SIG-M5 (cell line): ENCODE data around the gene FNDC8.
"Not testable (repeated sequence)": the region's sequence is repeated elsewhere in the genome, so short reads cannot be mapped to it uniquely, and the experiment has no call there.

Experiments used
- DNase-seq: peaks from one replicate; lab custom pipeline; 2025; lab: John Stamatoyannopoulos, UW

The FNDC8 gene

DNA sequence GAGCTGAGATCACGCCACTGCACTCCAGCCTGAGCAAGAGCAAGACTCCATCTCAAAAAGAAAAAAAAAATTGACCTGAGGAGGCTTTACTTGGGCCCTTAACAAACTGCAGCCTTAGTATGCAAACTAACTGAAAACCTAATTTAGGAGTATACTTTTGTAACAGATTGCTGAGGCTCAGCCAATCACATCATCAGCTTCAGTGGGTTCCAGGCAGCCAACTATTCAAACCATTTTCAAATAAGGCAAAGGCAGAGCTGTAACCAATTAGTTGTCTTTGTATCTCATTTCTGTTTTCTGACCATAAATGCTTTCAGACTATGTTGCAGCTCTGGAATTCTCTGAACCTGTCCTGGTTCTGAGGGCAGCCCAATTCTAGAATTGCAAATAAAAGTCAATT is 25.7 kb upstream of the FNDC8 start:
- DNase-seq = no peak

- no peak for DNase-seq
These were observed 23.6 kb upstream of the FNDC8 start for GRCh38 chr17:35097776-35098175.

DNA sequence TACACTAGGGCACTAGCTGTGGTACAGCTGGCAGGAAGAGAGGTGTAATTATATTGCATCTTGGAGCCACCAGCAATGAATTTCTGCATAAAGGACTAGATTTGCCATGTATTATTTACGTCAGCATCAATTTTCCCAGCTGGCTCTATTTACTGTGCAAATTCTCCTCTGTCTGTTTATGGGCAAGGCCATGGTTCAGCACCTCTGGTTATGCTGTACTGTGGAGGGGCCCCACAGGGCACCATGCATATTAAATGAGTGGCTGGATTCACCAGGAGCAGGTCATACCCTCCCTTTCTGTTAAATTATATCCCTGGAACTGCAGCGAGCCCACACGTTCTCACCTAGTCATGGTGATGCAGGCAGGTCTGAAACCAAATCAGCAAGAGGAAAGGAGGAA is 21.5 kb upstream of the FNDC8 start:
- DNase-seq = no peak

DNA sequence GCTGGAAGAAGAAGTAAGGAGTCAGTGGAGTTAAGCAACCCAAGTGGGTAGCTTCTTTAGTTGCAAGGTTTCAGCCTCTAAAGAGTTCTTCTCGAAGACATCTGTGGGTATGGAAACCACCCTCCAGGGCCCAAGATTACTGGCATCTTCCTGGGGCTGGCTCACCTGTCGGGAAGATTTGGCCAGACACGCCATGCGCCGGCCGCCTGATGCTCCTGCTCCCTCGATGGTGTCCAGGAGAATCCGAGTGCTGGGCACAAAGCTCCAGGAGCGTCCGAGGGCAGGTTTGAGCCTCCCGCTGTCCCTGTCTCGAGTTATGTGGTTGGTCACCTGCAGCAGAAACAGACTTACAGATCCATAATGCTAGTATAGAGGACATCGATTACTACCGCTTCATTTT is 20.4 kb upstream of the FNDC8 start:
- no peak for DNase-seq

GRCh38 chr17:35101725-35102124 is 19.7 kb upstream of the FNDC8 start:
- DNase-seq = no peak

DNA sequence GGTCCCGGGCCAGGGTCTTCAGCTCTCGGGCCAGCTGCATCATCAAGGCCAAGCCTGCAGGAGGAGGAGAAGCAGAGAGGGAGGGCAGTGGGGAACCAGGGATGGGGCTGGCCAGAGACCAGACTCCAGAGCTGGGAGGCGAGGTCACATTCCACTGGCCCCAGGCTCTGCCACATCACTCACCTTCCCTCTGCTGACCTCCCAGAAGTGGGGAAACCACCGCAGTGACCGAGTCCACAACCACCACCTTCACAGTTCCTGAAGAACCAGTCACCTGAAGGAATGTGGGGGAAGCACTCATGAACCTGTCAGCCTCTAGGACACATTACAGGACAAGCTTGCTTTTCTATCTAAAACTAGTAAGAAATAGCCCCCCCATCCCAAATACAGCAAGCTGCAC is 18.1 kb upstream of the FNDC8 start:
- DNase-seq = no peak

- DNase-seq = no peak
These were observed 16.5 kb upstream of the FNDC8 start for GRCh38 chr17:35104844-35105450.

- not testable (repeated sequence) for DNase-seq
These were observed 10.6 kb upstream of the FNDC8 start for GRCh38 chr17:35110791-35111190.

GRCh38 chr17:35116845-35117244 is 4.6 kb upstream of the FNDC8 start:
- no peak for DNase-seq

DNA sequence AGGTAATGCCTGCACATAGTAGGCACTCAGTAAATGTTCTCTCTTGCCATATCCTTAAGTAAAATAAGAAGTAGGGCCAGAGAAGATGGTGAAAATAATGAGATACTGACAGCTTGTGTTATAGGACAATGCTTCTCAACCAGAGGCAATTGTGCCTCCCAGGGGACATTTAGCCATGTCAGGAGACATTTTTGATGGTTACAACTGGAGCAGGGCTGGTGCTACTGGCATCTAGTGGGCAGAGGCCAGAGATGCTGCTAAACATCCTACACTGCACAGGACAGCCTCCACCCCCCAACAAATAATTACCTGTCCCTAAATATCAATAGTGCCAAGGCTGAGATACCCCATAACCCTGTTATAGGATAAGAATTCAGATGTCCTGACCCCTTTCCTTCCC is 3.4 kb upstream of the FNDC8 start:
- DNase-seq = no peak

- DNase-seq = no peak
These were observed 1.8 kb upstream of the FNDC8 start, which contains the start of gene RAD51D for GRCh38 chr17:35119370-35120165. Gene RAD51D, minus strand, starts transcription at chr17:35119860. Its CDS starts 247 bp downstream, at chr17:35119613.

GRCh38 chr17:35127751-35128514 is 6.5 kb downstream of the FNDC8 start:
- no peak for DNase-seq

GRCh38 chr17:35129154-35129972 is 7.9 kb downstream of the FNDC8 start:
- DNase-seq = no peak

DNA sequence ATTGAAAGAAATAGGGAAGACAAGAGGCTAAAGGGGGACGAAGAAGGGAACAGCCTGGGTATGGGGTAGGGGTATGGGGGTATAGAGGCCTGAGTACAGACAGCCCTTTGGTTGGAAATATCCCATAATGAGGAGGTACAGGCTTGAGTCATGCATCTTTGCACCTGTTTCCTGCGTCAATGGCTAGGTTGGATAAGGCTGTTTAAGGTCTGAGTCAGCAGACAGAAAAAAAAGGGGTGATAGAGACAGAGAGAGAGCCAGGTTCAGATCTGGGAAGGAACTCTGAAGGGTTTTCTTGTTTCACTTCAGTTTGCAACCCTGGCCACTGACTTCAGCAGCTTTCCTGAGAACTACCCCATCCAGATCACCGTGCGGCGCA is 8.5 kb downstream of the FNDC8 start:
- DNase-seq = no peak

GRCh38 chr17:35130392-35130791 is 9.0 kb downstream of the FNDC8 start:
- DNase-seq = no peak

GRCh38 chr17:35132099-35132498 is 10.7 kb downstream of the FNDC8 start:
- no peak for DNase-seq

- DNase-seq = no peak
These were observed 11.6 kb downstream of the FNDC8 start for GRCh38 chr17:35132816-35133550.

DNA sequence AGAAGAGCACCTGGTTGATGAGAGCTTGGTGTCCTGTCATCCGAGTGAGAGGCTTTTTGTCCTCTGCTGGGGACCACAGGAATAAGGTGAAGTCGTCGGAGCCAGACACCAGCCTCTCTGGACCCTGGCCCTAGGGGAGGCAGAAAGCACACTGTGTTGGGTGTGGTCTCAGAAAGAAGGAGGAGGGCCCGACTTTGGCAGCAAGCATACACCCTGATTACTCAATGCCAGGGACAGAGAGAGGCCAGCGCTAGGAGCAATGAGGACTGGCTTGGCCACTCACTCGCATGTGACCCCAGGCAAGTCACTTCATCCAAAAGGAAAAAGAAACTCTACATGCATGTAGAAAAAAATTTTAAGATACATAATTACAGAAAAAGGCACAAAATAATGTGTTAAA is 13.9 kb downstream of the FNDC8 start:
- DNase-seq = no peak

- DNase-seq = no peak
These were observed 16.8 kb downstream of the FNDC8 start for GRCh38 chr17:35138218-35138617.

GRCh38 chr17:35141681-35142466 is 20.5 kb downstream of the FNDC8 start, which contains the start of gene NLE1:
Gene NLE1, minus strand, starts transcription at chr17:35142303. Its CDS starts 28 bp downstream, at chr17:35142275.
- DNase-seq = no peak

- no peak for DNase-seq
These were observed 21.0 kb downstream of the FNDC8 start for GRCh38 chr17:35142467-35142796.
